NCI-H345 treated with DMSO at 0.1 percent for 48 hours (cell line): ENCODE measurements around the gene GRM7.

Source experiments
- DNase-seq: peaks from one replicate; lab custom pipeline; 2025; ENCODE audit not compliant: unreplicated experiment; lab: John Stamatoyannopoulos, UW

Gene GRM7

GRCh38 chr3:7215706-7216105 lies 354.8 kb downstream of the GRM7 start:
- DNase-seq = no peak

- no peak for DNase-seq
These were observed 365.5 kb downstream of the GRM7 start for GRCh38 chr3:7226393-7226792.

- DNase-seq = no peak
These were observed 377.8 kb downstream of the GRM7 start for GRCh38 chr3:7238565-7239295.

- DNase-seq = no peak
These were observed 380.8 kb downstream of the GRM7 start for GRCh38 chr3:7241584-7242302.

- DNase-seq = no peak
These were observed 381.4 kb downstream of the GRM7 start for GRCh38 chr3:7242303-7242635.

GRCh38 chr3:7249493-7250076 lies 388.7 kb downstream of the GRM7 start:
- no peak for DNase-seq

- no peak for DNase-seq
These were observed 393.3 kb downstream of the GRM7 start for GRCh38 chr3:7254251-7254650.

GRCh38 chr3:7260975-7261374 lies 400.1 kb downstream of the GRM7 start:
- DNase-seq = no peak

- DNase-seq = no peak
These were observed 402.7 kb downstream of the GRM7 start for GRCh38 chr3:7263347-7264195.

GRCh38 chr3:7264196-7264526 lies 403.2 kb downstream of the GRM7 start:
- DNase-seq = no peak

- DNase-seq = no peak
These were observed 404.8 kb downstream of the GRM7 start for GRCh38 chr3:7265736-7266135.

- no peak for DNase-seq
These were observed 405.6 kb downstream of the GRM7 start for GRCh38 chr3:7266551-7266950.

GRCh38 chr3:7270731-7271130 lies 409.8 kb downstream of the GRM7 start:
- DNase-seq = no peak

- DNase-seq = no peak
These were observed 410.7 kb downstream of the GRM7 start for GRCh38 chr3:7271631-7272030.

- no peak for DNase-seq
These were observed 411.3 kb downstream of the GRM7 start for GRCh38 chr3:7272203-7272602.

GRCh38 chr3:7275396-7275795 lies 414.5 kb downstream of the GRM7 start:
- DNase-seq = no peak

- no peak for DNase-seq
These were observed 419.4 kb downstream of the GRM7 start for GRCh38 chr3:7280318-7280717.

GRCh38 chr3:7282988-7283387 lies 422.1 kb downstream of the GRM7 start:
- DNase-seq = no peak

- no peak for DNase-seq
These were observed 424.6 kb downstream of the GRM7 start for GRCh38 chr3:7285505-7285904.

- DNase-seq = no peak
These were observed 427.2 kb downstream of the GRM7 start for GRCh38 chr3:7288133-7288532.

GRCh38 chr3:7289121-7289520 lies 428.2 kb downstream of the GRM7 start:
- DNase-seq = no peak
